B cell (primary cell): ENCODE data around the gene FJX1. TPM values are rescaled to one million over a fixed set of nuclear protein-coding genes. Genes with fewer than 3 reads are reported as not detected.

Experiments used
- ATAC-seq: fragments of 200-7000 bp; cut with Tn5 transposase; one replicate; pipeline ENCODE4 v1.10.0; 2021; ENCODE audit warnings: low read depth, mild to moderate bottlenecking, moderate number of reproducible peaks, moderate library complexity
- CTCF ChIA-PET: fragments of 350-600 bp; sonication (Branson Sonifier 250); formaldehyde crosslinking; loops from one replicate; lab custom pipeline; 2021; ENCODE audit warnings: antibody characterized with exemption, inconsistent platforms; lab: Charles Lee
- POLR2A ChIA-PET: fragments of 350-600 bp; sonication (Branson Sonifier 250); formaldehyde crosslinking; loops from one replicate; lab custom pipeline; 2021; ENCODE audit warnings: antibody characterized with exemption; lab: Charles Lee
- DNase-seq: peaks from one replicate; pipeline ENCODE4 v3.0.0; 2013
- H2AFZ ChIP-seq: 2 replicates; pipeline ENCODE4 v1.6.1; 2012; ENCODE audit warnings: mild to moderate bottlenecking, low read depth, low read length; ENCODE audit not compliant: insufficient read depth, poor library complexity, severe bottlenecking
- H3K27ac ChIP-seq, 2 donors: 1 replicate in 1 of 2; 2 replicates in 1 of 2; pipeline ENCODE4 v1.5.1; 2012 to 2013; ENCODE audit warnings: low read length in 2 of 2, mild to moderate bottlenecking in 2 of 2, moderate library complexity in 1 of 2
- H3K27me3 ChIP-seq, 4 experiments: fragments of 200-600 bp in 1 of 4; sonication (generic) in 1 of 4; replicated peaks in 1 of 4; 1 replicate in 2 of 4; 2 replicates in 2 of 4; pipeline versions ENCODE4 v1.6.1 to v1.7.0; 2013 to 2016; ENCODE audit warnings: low read length in 3 of 4, mild to moderate bottlenecking in 2 of 4, mixed read lengths in 1 of 4, moderate library complexity in 1 of 4; ENCODE audit not compliant: insufficient read depth in 4 of 4, control insufficient read depth in 3 of 4; ENCODE audit errors: control extremely low read depth in 1 of 4
- H3K36me3 ChIP-seq, 2 experiments: replicated peaks in 1 of 2; 1 replicate in 1 of 2; 2 replicates in 1 of 2; pipeline versions ENCODE4 v1.6.1 to v1.7.1; 2013; ENCODE audit warnings: low read length in 1 of 2; ENCODE audit not compliant: insufficient read depth in 2 of 2, control insufficient read depth in 1 of 2; ENCODE audit errors: control extremely low read depth in 1 of 2, extremely low read depth in 1 of 2
- H3K4me1 ChIP-seq, 2 donors: fragments of 200-600 bp in 1 of 2; sonication (generic) in 1 of 2; 1 replicate in 1 of 2; 2 replicates in 1 of 2; pipeline versions ENCODE4 v1.5.1 to v1.6.1; 2013 to 2017; ENCODE audit warnings: low read length in 2 of 2; ENCODE audit not compliant: control insufficient read depth in 2 of 2, insufficient read depth in 2 of 2
- H3K4me2 ChIP-seq: replicated peaks from 2 replicates; pipeline ENCODE3; 2012; ENCODE audit warnings: mild to moderate bottlenecking, low read depth, low read length; ENCODE audit not compliant: poor library complexity, severe bottlenecking
- H3K4me3 ChIP-seq, 5 experiments: fragments of 200-600 bp in 1 of 5; sonication (generic) in 1 of 5; 1 replicate in 3 of 5; 2 replicates in 2 of 5; pipeline versions ENCODE4 v1.5.1 to v1.7.0; 2011 to 2016; ENCODE audit warnings: low read length in 4 of 5, mild to moderate bottlenecking in 4 of 5, low read depth in 2 of 5, control low read depth in 1 of 5, moderate library complexity in 1 of 5; ENCODE audit not compliant: insufficient read depth in 1 of 5; ENCODE audit errors: control extremely low read depth in 1 of 5, extremely low read depth in 1 of 5
- H3K79me2 ChIP-seq: fragments of 200-600 bp; sonication (generic); one replicate; pipeline ENCODE4 v1.6.0; 2016; ENCODE audit warnings: low read length; ENCODE audit not compliant: control insufficient read depth, insufficient read depth
- H3K9ac ChIP-seq: fragments of 200-600 bp; sonication (generic); 2 replicates; pipeline ENCODE4 v1.6.1; 2017; ENCODE audit warnings: mild to moderate bottlenecking, low read length, moderate library complexity
- H3K9me3 ChIP-seq, 3 donors: one replicate each; pipeline versions ENCODE4 v1.6.1 to v1.7.1; 2013; ENCODE audit warnings: low read length in 2 of 3; ENCODE audit not compliant: control insufficient read depth in 2 of 3, insufficient read depth in 1 of 3; ENCODE audit errors: control extremely low read depth in 1 of 3
- H4K20me1 ChIP-seq: 2 replicates; pipeline ENCODE4 v1.6.0; 2012; ENCODE audit warnings: mild to moderate bottlenecking, low read length; ENCODE audit not compliant: insufficient read depth, control insufficient read depth, poor library complexity, severe bottlenecking
- H3K27ac Mint-ChIP-seq: one replicate; pipeline ENCODE4 v1.8.0; 2021; ENCODE audit warnings: mixed read lengths
- H3K27me3 Mint-ChIP-seq: one replicate; pipeline ENCODE4 v1.8.0; 2021; ENCODE audit warnings: mixed read lengths
- H3K4me1 Mint-ChIP-seq: one replicate; pipeline ENCODE4 v1.8.0; 2021; ENCODE audit warnings: mixed read lengths
- H3K4me3 Mint-ChIP-seq: one replicate; pipeline ENCODE4 v1.8.0; 2021; ENCODE audit warnings: mixed read lengths
- H3K9me3 Mint-ChIP-seq: one replicate; pipeline ENCODE4 v1.8.0; 2022; ENCODE audit warnings: mixed read lengths; ENCODE audit not compliant: insufficient read depth
- CTCF ChIP-seq: fragments of 200-600 bp; IDR thresholded peaks from one replicate; pipeline ENCODE4 v1.8.0; 2022; ENCODE audit warnings: antibody characterized with exemption, mild to moderate bottlenecking
- EZH2 ChIP-seq: IDR thresholded peaks from 2 replicates; pipeline ENCODE4 v1.6.1; 2012; ENCODE audit warnings: borderline replicate concordance, low read depth, mild to moderate bottlenecking, moderate library complexity, low read length; ENCODE audit not compliant: insufficient read depth, poor library complexity, severe bottlenecking
- WGBS: methylation state at CpG from one replicate; pipeline ENCODE4 v1.1.5; 2013; ENCODE audit warnings: missing lambda C conversion rate; ENCODE audit not compliant: insufficient coverage; 5-methylcytosine and 5-hydroxymethylcytosine counted together
- intact Hi-C: fragments of 100-400 bp; cut with micrococcal nuclease; formaldehyde crosslinking; loops from one replicate; pipeline ENCODE4 v1.10.0; 2022
- polyA plus RNA-seq: library from polyadenylated mRNA; depleted of rRNA; stranded (reverse); fragments of >200 nt; gene quantifications from 2 replicates; pipeline ENCODE4 v1.2.3, GENCODE V29; 2012
- total RNA-seq, 2 donors: library from RNA; stranded (reverse); fragments of 120-200 nt in 1 of 2; gene quantifications; 1 replicate in 1 of 2; 2 replicates in 1 of 2; pipeline versions ENCODE4 v1.2.3 to v1.2.4, GENCODE V29; 2013 to 2022

Gene FJX1
- total and polyA plus RNA-seq, 2 donors (not counting 1 experiment from before 2014, with no cell fraction given) = 0.03 TPM; not detected in 1

GRCh38 chr11:35654711-35655110 lies 36.5 kb downstream of the FJX1 start:
- DNase-seq = no peak
- H3K27ac ChIP-seq = no peak overlapping the region
- H3K4me3 ChIP-seq = no peak overlapping the region
- H2AFZ ChIP-seq = no peak overlapping the region
- Mint-ChIP-seq H3K27me3 (peaks cover 64% of the 10 kb centered on the region), H3K4me1 (no peaks in the 10 kb centered on the region), H3K4me3 (no peak overlapping the region), H3K9me3 (no peaks in the 10 kb centered on the region), H3K27ac (no peak overlapping the region)
- no peaks in the 10 kb centered on the region for H3K9me3 ChIP-seq
- no peaks in the 10 kb centered on the region for H3K4me1 ChIP-seq
- TF ChIP-seq EZH2 (no peak), CTCF (no peak)
- CTCF ChIA-PET = no interaction called here
- H3K27me3 ChIP-seq = peaks cover 0 to 14% (median 9%) of the 10 kb centered on the region in 4 experiments
- no peak overlapping the region for H3K4me2 ChIP-seq
- POLR2A ChIA-PET = no interaction called here
- H3K79me2 ChIP-seq = no peaks in the 10 kb centered on the region
- H3K36me3 ChIP-seq = no peaks in the 10 kb centered on the region
- no peaks in the 10 kb centered on the region for H4K20me1 ChIP-seq
- no peak for ATAC-seq
- 93% methylated on average over 3 of the region's 6 CpGs for WGBS
- intact Hi-C loops = no loop called here
- no peak overlapping the region for H3K9ac ChIP-seq

GRCh38 chr11:35655254-35655653 lies 37.0 kb downstream of the FJX1 start:
- ChIA-PET CTCF (no interaction called here), POLR2A (no interaction called here)
- TF ChIP-seq EZH2 (no peak), CTCF (no peak)
- peaks cover 64% of the 10 kb centered on the region for H3K27me3 Mint-ChIP-seq
- H3K4me1 Mint-ChIP-seq = no peaks in the 10 kb centered on the region
- ATAC-seq (no peak), DNase-seq (no peak)
- no CpG with 5 or more reads among the region's 1 CpG for WGBS
- Histone ChIP-seq H3K4me2 (no peak overlapping the region), H3K27me3 (peaks cover 0 to 14% (median 9%) of the 10 kb centered on the region in 4 experiments), H3K27ac (no peak overlapping the region), H3K36me3 (no peaks in the 10 kb centered on the region), H3K9me3 (no peaks in the 10 kb centered on the region), H3K9ac (no peak overlapping the region), H3K4me3 (no peak overlapping the region), H3K4me1 (no peaks in the 10 kb centered on the region), H3K79me2 (peaks cover 5% of the 10 kb centered on the region), H4K20me1 (no peaks in the 10 kb centered on the region), H2AFZ (no peak overlapping the region)
- no peak overlapping the region for H3K27ac Mint-ChIP-seq
- no peaks in the 10 kb centered on the region for H3K9me3 Mint-ChIP-seq
- no peak overlapping the region for H3K4me3 Mint-ChIP-seq
- intact Hi-C loops = no loop called here
